K562 (cell line): ENCODE measurements around the gene NFKBIA. TPM values are rescaled to one million over a fixed set of nuclear protein-coding genes. Genes with fewer than 3 reads are reported as not detected.

Experiments
- CTBP1 ChIP-seq: fragments of 450-650 bp; IDR thresholded peaks from 2 replicates; pipeline ENCODE4 v1.6.1; 2016; ENCODE audit warnings: borderline replicate concordance
- HDAC1 ChIP-seq, 2 experiments: fragments of 450-650 bp; IDR thresholded peaks; 2 replicates each; pipeline ENCODE4 v1.6.1; 2016 to 2017; ENCODE audit warnings: inconsistent platforms in 1 of 2, mild to moderate bottlenecking in 1 of 2, moderate library complexity in 1 of 2
- L3MBTL2 ChIP-seq: fragments of 450-650 bp; IDR thresholded peaks from 2 replicates; pipeline ENCODE4 v1.6.1; 2016; ENCODE audit warnings: mild to moderate bottlenecking, moderate library complexity
- NEUROD1 ChIP-seq: fragments of 150-350 bp; IDR thresholded peaks from 2 replicates; pipeline ENCODE4 v1.6.1; 2014; ENCODE audit warnings: borderline replicate concordance, low read length, low read depth; ENCODE audit not compliant: partially characterized antibody
- PTBP1 ChIP-seq: fragments of 200-400 bp; formaldehyde crosslinking; IDR thresholded peaks from 2 replicates; pipeline ENCODE4 v1.6.1; 2017; ENCODE audit warnings: low read depth, low read length
- YY1 ChIP-seq, 3 experiments: IDR thresholded peaks; 2 replicates each; pipeline ENCODE4 v1.6.1; 2011; ENCODE audit warnings: low read length in 2 of 3, mild to moderate bottlenecking in 2 of 3, moderate library complexity in 2 of 3, borderline replicate concordance in 1 of 3, control low read depth in 1 of 3, low read depth in 1 of 3; ENCODE audit not compliant: insufficient read depth in 3 of 3, insufficient replicate concordance in 2 of 3, control insufficient read depth in 1 of 3, insufficient read length in 1 of 3; ENCODE audit errors: extremely low read depth in 1 of 3
- ZFX ChIP-seq: sonication (generic); formaldehyde crosslinking; IDR thresholded peaks from 2 replicates; pipeline ENCODE4 v1.8.0; 2022; ENCODE audit warnings: mild to moderate bottlenecking, missing genetic modification reagents, moderate library complexity
- ZNF124 ChIP-seq: sonication (generic); formaldehyde crosslinking; IDR thresholded peaks from 2 replicates; pipeline ENCODE4 v1.8.1; 2022; ENCODE audit warnings: missing genetic modification reagents
- polyA plus RNA-seq, 8 experiments: library from polyadenylated mRNA; depleted of rRNA in 4 of 8; stranded (reverse) in 5 of 8; unstranded in 3 of 8; fragments of >200 nt; fragmentation: Nextera tagmentation in 2 of 8; fragmentation: Illumina TruSeq in 1 of 8; extraction: Ambion mirVana in 2 of 8; extraction: Trizol in 1 of 8; gene quantifications; 2 replicates each; pipeline versions ENCODE4 v1.2.1 to v1.2.3, GENCODE V29; 2011 to 2014; ENCODE audit warnings: inconsistent platforms in 1 of 8, missing spikeins in 1 of 8
- total RNA-seq, 7 experiments: library from RNA; depleted of rRNA in 6 of 7; stranded (reverse); fragments of >200 nt in 6 of 7; fragmentation: Illumina TruSeq in 2 of 7; extraction: Trizol in 2 of 7; gene quantifications; 2 replicates each; pipeline versions ENCODE4 v1.2.1 to v1.2.3, GENCODE V29; 2011 to 2021; ENCODE audit warnings: low replicate concordance in 1 of 7
- TF ChIP-seq, protein P1 (sequence below): fragments of 250-450 bp; sonication (Bioruptor Pico); IDR thresholded peaks from 2 replicates; pipeline ENCODE4 v1.8.0; 2021; ENCODE audit warnings: moderate library complexity, mild to moderate bottlenecking, inconsistent platforms
- TF ChIP-seq, protein P2 (sequence below): fragments of 450-650 bp; IDR thresholded peaks from 2 replicates; pipeline ENCODE4 v1.6.1; 2017; ENCODE audit warnings: antibody characterized with exemption, mild to moderate bottlenecking
- TF ChIP-seq, protein P3 (sequence below): fragments of 450-650 bp; formaldehyde crosslinking; IDR thresholded peaks from 2 replicates; pipeline ENCODE4 v1.4.0; 2022; ENCODE audit warnings: missing genetic modification characterization
- TF ChIP-seq, protein P4 (sequence below): fragments of 250-450 bp; sonication (Bioruptor Pico); IDR thresholded peaks from 2 replicates; pipeline ENCODE4 v1.8.0; 2021; ENCODE audit warnings: mild to moderate bottlenecking, moderate library complexity
- TF ChIP-seq, protein P5 (sequence below): fragments of 450-650 bp; IDR thresholded peaks from 2 replicates; pipeline ENCODE4 v1.6.1; 2016; ENCODE audit warnings: low read depth, mild to moderate bottlenecking, moderate library complexity
- TF ChIP-seq, protein P6 (sequence below), 2 experiments: fragments of 200-800 bp in 1 of 2; sonication (Bioruptor generic) in 1 of 2; sonication (generic) in 1 of 2; formaldehyde crosslinking in 1 of 2; IDR thresholded peaks in 1 of 2; conservative IDR thresholded peaks in 1 of 2; 2 replicates each; pipeline versions ENCODE4 v1.5.0 to v1.6.1; 2016 to 2020; ENCODE audit warnings: missing compliant biosample characterization in 1 of 2, missing genetic modification characterization in 1 of 2, missing genetic modification reagents in 1 of 2

The NFKBIA gene
- total and polyA plus RNA-seq, 9 of the 15 experiments (the other 6 are each of a cell fraction or from before 2014, with no cell fraction given): 6.9 to 31.8 (median 18.2) TPM

DNA sequence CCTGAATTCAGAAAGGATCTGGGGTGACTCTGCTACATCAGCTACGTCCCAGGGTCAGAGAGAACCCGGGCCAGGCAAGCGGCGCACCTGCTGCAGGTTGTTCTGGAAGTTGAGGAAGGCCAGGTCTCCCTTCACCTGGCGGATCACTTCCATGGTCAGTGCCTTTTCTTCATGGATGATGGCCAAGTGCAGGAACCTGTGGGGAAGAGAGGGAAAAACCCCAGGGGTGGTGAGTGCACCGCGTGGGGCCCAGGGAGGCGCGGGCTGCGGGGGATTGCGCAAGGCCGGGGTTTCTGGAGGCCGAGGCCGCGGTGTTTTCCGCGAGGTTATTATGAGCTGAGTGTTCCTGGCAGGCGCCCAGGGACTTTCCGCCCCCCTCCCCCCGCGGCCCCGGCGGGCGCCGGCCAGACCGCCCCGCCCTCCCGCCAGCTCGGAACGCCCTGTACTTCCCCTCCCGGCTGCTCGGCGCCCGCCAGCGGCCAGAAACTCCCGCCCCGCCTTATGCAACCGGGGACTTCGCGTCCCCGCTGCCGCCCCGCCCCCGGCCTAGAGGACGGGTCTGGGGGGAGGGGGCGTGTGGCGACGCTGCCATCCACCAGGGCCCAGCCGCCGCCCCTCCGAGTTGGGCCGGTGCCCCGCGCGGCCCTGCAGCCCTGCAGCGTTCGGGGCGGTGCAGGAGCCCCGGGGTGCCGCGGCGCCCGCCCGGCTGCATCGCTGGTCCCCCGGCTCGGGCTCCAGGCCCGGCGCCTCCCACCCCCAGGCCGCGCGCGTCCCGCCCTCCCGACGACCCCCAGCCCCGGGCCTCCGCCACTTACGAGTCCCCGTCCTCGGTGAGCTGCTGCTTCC, 723 bp downstream of the NFKBIA start (continued):
- TF ChIP-seq, protein P1, sequence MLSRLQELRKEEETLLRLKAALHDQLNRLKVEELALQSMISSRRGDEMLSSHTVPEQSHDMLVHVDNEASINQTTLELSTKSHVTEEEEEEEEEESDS (CRISPR knock-in tag): no peak
- TF ChIP-seq, protein P2, sequence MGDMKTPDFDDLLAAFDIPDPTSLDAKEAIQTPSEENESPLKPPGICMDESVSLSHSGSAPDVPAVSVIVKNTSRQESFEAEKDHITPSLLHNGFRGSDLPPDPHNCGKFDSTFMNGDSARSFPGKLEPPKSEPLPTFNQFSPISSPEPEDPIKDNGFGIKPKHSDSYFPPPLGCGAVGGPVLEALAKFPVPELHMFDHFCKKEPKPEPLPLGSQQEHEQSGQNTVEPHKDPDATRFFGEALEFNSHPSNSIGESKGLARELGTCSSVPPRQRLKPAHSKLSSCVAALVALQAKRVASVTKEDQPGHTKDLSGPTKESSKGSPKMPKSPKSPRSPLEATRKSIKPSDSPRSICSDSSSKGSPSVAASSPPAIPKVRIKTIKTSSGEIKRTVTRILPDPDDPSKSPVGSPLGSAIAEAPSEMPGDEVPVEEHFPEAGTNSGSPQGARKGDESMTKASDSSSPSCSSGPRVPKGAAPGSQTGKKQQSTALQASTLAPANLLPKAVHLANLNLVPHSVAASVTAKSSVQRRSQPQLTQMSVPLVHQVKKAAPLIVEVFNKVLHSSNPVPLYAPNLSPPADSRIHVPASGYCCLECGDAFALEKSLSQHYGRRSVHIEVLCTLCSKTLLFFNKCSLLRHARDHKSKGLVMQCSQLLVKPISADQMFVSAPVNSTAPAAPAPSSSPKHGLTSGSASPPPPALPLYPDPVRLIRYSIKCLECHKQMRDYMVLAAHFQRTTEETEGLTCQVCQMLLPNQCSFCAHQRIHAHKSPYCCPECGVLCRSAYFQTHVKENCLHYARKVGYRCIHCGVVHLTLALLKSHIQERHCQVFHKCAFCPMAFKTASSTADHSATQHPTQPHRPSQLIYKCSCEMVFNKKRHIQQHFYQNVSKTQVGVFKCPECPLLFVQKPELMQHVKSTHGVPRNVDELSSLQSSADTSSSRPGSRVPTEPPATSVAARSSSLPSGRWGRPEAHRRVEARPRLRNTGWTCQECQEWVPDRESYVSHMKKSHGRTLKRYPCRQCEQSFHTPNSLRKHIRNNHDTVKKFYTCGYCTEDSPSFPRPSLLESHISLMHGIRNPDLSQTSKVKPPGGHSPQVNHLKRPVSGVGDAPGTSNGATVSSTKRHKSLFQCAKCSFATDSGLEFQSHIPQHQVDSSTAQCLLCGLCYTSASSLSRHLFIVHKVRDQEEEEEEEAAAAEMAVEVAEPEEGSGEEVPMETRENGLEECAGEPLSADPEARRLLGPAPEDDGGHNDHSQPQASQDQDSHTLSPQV: peak; percentile 79
- TF ChIP-seq L3MBTL2: peak; percentile 73
- TF ChIP-seq, protein P3, sequence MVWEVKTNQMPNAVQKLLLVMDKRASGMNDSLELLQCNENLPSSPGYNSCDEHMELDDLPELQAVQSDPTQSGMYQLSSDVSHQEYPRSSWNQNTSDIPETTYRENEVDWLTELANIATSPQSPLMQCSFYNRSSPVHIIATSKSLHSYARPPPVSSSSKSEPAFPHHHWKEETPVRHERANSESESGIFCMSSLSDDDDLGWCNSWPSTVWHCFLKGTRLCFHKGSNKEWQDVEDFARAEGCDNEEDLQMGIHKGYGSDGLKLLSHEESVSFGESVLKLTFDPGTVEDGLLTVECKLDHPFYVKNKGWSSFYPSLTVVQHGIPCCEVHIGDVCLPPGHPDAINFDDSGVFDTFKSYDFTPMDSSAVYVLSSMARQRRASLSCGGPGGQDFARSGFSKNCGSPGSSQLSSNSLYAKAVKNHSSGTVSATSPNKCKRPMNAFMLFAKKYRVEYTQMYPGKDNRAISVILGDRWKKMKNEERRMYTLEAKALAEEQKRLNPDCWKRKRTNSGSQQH (CRISPR knock-in tag): no peak
- TF ChIP-seq ZFX: peak; percentile 46; the same call in 1 of the 2 replicates
- no peak for TF ChIP-seq PTBP1
- TF ChIP-seq, protein P4, sequence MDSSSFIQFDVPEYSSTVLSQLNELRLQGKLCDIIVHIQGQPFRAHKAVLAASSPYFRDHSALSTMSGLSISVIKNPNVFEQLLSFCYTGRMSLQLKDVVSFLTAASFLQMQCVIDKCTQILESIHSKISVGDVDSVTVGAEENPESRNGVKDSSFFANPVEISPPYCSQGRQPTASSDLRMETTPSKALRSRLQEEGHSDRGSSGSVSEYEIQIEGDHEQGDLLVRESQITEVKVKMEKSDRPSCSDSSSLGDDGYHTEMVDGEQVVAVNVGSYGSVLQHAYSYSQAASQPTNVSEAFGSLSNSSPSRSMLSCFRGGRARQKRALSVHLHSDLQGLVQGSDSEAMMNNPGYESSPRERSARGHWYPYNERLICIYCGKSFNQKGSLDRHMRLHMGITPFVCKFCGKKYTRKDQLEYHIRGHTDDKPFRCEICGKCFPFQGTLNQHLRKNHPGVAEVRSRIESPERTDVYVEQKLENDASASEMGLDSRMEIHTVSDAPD (CRISPR knock-in tag): no peak
- no peak for TF ChIP-seq ZNF124
- peak in 1 of 2 experiments; percentile 79; a peak in 2 of 4 replicates for TF ChIP-seq HDAC1 (IDR thresholded peaks at IDR 0.05)
- TF ChIP-seq CTBP1: 0 out of 2 replicates have a peak, but pooled peaks have one; percentile 22
- peak; percentile 29 for TF ChIP-seq NEUROD1
- TF ChIP-seq, protein P5, sequence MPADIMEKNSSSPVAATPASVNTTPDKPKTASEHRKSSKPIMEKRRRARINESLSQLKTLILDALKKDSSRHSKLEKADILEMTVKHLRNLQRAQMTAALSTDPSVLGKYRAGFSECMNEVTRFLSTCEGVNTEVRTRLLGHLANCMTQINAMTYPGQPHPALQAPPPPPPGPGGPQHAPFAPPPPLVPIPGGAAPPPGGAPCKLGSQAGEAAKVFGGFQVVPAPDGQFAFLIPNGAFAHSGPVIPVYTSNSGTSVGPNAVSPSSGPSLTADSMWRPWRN: no peak
- TF ChIP-seq YY1 (IDR thresholded peaks at IDR 0.05; ENCODE audit: borderline replicate concordance in 1 of 3, control insufficient read depth in 1 of 3, extremely low read depth in 1 of 3, insufficient read depth in 3 of 3, insufficient read length in 1 of 3, insufficient replicate concordance in 2 of 3, low read depth in 1 of 3, low read length in 2 of 3): peak in 1 of 3 experiments; percentile 17
- TF ChIP-seq, protein P6, sequence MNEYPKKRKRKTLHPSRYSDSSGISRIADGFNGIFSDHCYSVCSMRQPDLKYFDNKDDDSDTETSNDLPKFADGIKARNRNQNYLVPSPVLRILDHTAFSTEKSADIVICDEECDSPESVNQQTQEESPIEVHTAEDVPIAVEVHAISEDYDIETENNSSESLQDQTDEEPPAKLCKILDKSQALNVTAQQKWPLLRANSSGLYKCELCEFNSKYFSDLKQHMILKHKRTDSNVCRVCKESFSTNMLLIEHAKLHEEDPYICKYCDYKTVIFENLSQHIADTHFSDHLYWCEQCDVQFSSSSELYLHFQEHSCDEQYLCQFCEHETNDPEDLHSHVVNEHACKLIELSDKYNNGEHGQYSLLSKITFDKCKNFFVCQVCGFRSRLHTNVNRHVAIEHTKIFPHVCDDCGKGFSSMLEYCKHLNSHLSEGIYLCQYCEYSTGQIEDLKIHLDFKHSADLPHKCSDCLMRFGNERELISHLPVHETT (CRISPR knock-in tag; conservative IDR thresholded peaks at IDR 0.05 in 1 of 2, IDR thresholded peaks at IDR 0.05 in 1 of 2): peak in 1 of 2 experiments; percentile 95; a peak in 2 of 4 replicates
